Neural cell (in vitro differentiated cells): Measurements from ENCODE around the gene ECHDC3. TPM values are rescaled to one million over a fixed set of nuclear protein-coding genes. Genes with fewer than 3 reads are reported as not detected.
"Not testable (repeated sequence)": the region's sequence is repeated elsewhere in the genome, so short reads cannot be mapped to it uniquely, and the experiment has no call there.

Experiments used
- H2AFZ ChIP-seq: fragments of 200-600, 300-800 bp; sonication (generic), shearing (Covaris generic); 2 replicates; pipeline ENCODE4 v1.6.0; 2014; ENCODE audit warnings: low read depth, mild to moderate bottlenecking, antibody characterized with exemption, low read length, moderate library complexity
- H3F3A ChIP-seq: fragments of 200-600 bp; shearing (Covaris generic); 2 replicates; pipeline ENCODE4 v1.6.1; 2016; ENCODE audit warnings: mild to moderate bottlenecking, moderate library complexity, mixed read lengths, antibody characterized with exemption, low read length; ENCODE audit not compliant: insufficient read depth, poor library complexity, severe bottlenecking
- H3K27ac ChIP-seq: fragments of 200-600, 300-800 bp; sonication (generic), shearing (Covaris generic); 2 replicates; pipeline ENCODE4 v1.5.1; 2014; ENCODE audit warnings: mild to moderate bottlenecking, low read length, moderate library complexity
- H3K27me3 ChIP-seq: fragments of 300-800, 200-600 bp; sonication (generic), shearing (Covaris generic); 2 replicates; pipeline ENCODE4 v1.6.0; 2014; ENCODE audit warnings: mild to moderate bottlenecking, low read depth, low read length, moderate library complexity; ENCODE audit not compliant: insufficient read depth
- H3K36me3 ChIP-seq: fragments of 300-800, 200-600 bp; sonication (generic), shearing (Covaris generic); 2 replicates; pipeline ENCODE4 v1.5.1; 2014; ENCODE audit warnings: mild to moderate bottlenecking, antibody characterized with exemption, low read length, moderate library complexity; ENCODE audit not compliant: insufficient read depth
- H3K4me2 ChIP-seq: fragments of 300-800, 200-600 bp; sonication (generic), shearing (Covaris generic); 2 replicates; pipeline ENCODE4 v1.6.0; 2014; ENCODE audit warnings: mild to moderate bottlenecking, low read length
- H3K4me3 ChIP-seq: fragments of 300-800, 200-600 bp; sonication (generic), shearing (Covaris generic); 2 replicates; pipeline ENCODE4 v1.5.1; 2014; ENCODE audit warnings: mild to moderate bottlenecking, low read length, moderate library complexity
- H3K79me2 ChIP-seq: fragments of 200-600 bp; shearing (Covaris generic); replicated peaks from 2 replicates; pipeline ENCODE4 v1.6.0; 2014; ENCODE audit warnings: mild to moderate bottlenecking, low read length, moderate library complexity; ENCODE audit not compliant: insufficient read depth
- H3K9ac ChIP-seq: fragments of 300-800, 200-600 bp; sonication (generic), shearing (Covaris generic); 2 replicates; pipeline ENCODE4 v1.6.1; 2016; ENCODE audit warnings: mild to moderate bottlenecking, low read length, mixed read lengths
- H3K9me2 ChIP-seq: fragments of 200-600 bp; shearing (Covaris generic); 2 replicates; pipeline ENCODE4 v1.6.1; 2016; ENCODE audit warnings: mild to moderate bottlenecking, low read length, mixed read lengths; ENCODE audit not compliant: insufficient read depth
- H3K9me3 ChIP-seq: fragments of 200-600, 300-800 bp; sonication (generic), shearing (Covaris generic); 2 replicates; pipeline ENCODE4 v1.6.1; 2016; ENCODE audit warnings: mild to moderate bottlenecking, mixed run types, low read length, moderate library complexity, mixed read lengths
- H4K20me1 ChIP-seq: fragments of 200-600 bp; shearing (Covaris generic); 2 replicates; pipeline ENCODE4 v1.6.1; 2016; ENCODE audit warnings: mild to moderate bottlenecking, mixed run types; ENCODE audit not compliant: insufficient read depth
- CTCF ChIP-seq: fragments of 450-650 bp; IDR thresholded peaks from 2 replicates; pipeline ENCODE4 v1.5.1; 2014; ENCODE audit warnings: antibody characterized with exemption, mild to moderate bottlenecking, moderate library complexity; ENCODE audit not compliant: poor library complexity, severe bottlenecking
- EP300 ChIP-seq: fragments of 450-650 bp; conservative IDR thresholded peaks from 2 replicates; pipeline ENCODE4 v1.6.1; 2014; ENCODE audit warnings: antibody characterized with exemption, mild to moderate bottlenecking, moderate library complexity; ENCODE audit not compliant: poor library complexity, severe bottlenecking
- EZH2 ChIP-seq: fragments of 200-600, 300-800 bp; shearing (Covaris generic), sonication (generic); IDR thresholded peaks from 2 replicates; pipeline ENCODE4 v1.6.1; 2014; ENCODE audit warnings: antibody characterized with exemption, low read length, borderline replicate concordance, mild to moderate bottlenecking; ENCODE audit not compliant: insufficient read depth, poor library complexity, severe bottlenecking
- MXI1 ChIP-seq: fragments of 450-650 bp; conservative IDR thresholded peaks from 2 replicates; pipeline ENCODE4 v1.6.1; 2014; ENCODE audit warnings: antibody characterized with exemption, mild to moderate bottlenecking; ENCODE audit not compliant: poor library complexity, severe bottlenecking
- POLR2AphosphoS5 ChIP-seq: IDR thresholded peaks from 2 replicates; pipeline ENCODE4 v1.6.1; 2012
- RAD21 ChIP-seq: fragments of 450-650 bp; conservative IDR thresholded peaks from 2 replicates; pipeline ENCODE4 v1.6.1; 2014; ENCODE audit warnings: antibody characterized with exemption, mild to moderate bottlenecking, moderate library complexity
- REST ChIP-seq: IDR thresholded peaks from 2 replicates; pipeline ENCODE4 v1.6.1; 2012; ENCODE audit warnings: borderline replicate concordance
- SMC3 ChIP-seq: fragments of 450-650 bp; conservative IDR thresholded peaks from 2 replicates; pipeline ENCODE4 v1.6.1; 2014; ENCODE audit warnings: antibody characterized with exemption, mild to moderate bottlenecking, moderate library complexity; ENCODE audit not compliant: poor library complexity
- TAF1 ChIP-seq: IDR thresholded peaks from 2 replicates; pipeline ENCODE4 v1.6.1; 2012; ENCODE audit warnings: low read depth
- polyA plus RNA-seq: library from polyadenylated mRNA; depleted of rRNA; stranded (reverse); fragments of >200 nt; gene quantifications from 2 replicates; pipeline ENCODE4 v1.2.3, GENCODE V29; 2014

ECHDC3 gene
- polyA plus RNA-seq, 1 donor from 2014 or later: not detected

DNA sequence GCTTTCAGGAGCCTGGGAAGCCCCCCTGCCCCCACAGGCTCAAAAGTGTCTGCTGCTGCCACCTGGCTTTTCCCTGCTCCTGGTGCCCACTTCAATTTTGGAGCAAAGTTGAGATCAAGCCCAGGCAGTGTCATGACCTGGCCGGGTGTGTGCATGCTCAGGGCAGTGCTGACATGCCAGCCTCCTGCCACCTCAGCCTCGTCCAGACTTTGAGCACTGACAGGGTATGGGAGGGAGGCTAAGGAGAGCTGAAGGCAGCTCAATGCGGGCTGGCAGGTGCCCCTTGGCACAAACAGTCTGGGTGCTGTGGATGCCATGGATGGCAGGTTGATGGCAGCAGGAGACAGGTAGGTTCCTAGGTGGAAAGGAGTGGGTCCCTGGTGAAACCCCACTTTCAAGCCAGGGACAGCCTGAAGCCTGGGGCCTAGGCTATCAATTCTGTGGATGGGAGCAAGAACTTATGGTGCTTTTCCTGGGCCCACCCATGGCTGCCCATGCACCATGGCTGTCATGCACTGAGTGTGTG lies 12.3 kb upstream of the ECHDC3 start:
- Histone ChIP-seq H3K36me3 (no peaks in the 10 kb centered on the region), H3K4me3 (no peak overlapping the region), H3K9me2 (no peaks in the 10 kb centered on the region), H3F3A (no peaks in the 10 kb centered on the region), H3K27ac (no peak overlapping the region), H4K20me1 (no peaks in the 10 kb centered on the region), H3K9me3 (no peaks in the 10 kb centered on the region), H3K79me2 (no peaks in the 10 kb centered on the region), H2AFZ (no peak overlapping the region), H3K27me3 (no peaks in the 10 kb centered on the region), H3K4me2 (no peak overlapping the region), H3K9ac (no peak overlapping the region)
- TF ChIP-seq RAD21 (no peak), TAF1 (no peak), EZH2 (no peak), SMC3 (no peak), MXI1 (no peak), REST (no peak), EP300 (no peak), POLR2AphosphoS5 (no peak), CTCF (no peak)

DNA sequence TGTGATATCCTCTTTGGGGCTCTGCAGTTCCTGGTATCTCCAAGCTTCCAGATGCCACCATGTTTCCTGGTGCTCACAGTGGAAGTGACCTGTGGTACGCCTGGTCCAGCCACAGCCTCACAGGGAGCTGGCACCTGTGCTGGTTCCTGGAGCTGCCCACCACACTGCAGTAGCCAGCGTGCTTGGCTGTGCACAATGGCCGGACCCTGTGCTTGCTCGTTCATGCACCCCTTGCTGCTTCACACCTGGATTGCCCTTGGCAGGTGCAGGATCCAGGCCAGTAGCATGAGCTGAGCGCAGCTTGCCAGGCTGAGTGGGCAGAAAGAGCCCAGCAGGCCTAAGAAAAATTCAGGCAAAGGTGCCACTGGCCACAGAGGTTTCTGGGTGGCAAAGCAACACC lies 11.4 kb upstream of the ECHDC3 start:
- no peak overlapping the region for H3K9ac ChIP-seq
- H3F3A ChIP-seq: no peaks in the 10 kb centered on the region
- H3K9me2 ChIP-seq: no peaks in the 10 kb centered on the region
- no peak overlapping the region for H2AFZ ChIP-seq
- no peak overlapping the region for H3K4me3 ChIP-seq
- no peaks in the 10 kb centered on the region for H3K9me3 ChIP-seq
- H3K27me3 ChIP-seq: no peaks in the 10 kb centered on the region
- H4K20me1 ChIP-seq: no peaks in the 10 kb centered on the region
- H3K36me3 ChIP-seq: no peaks in the 10 kb centered on the region
- H3K4me2 ChIP-seq: no peak overlapping the region
- no peak overlapping the region for H3K27ac ChIP-seq
- TF ChIP-seq MXI1: no peak
- no peak for TF ChIP-seq REST
- TF ChIP-seq RAD21: no peak
- no peak for TF ChIP-seq EZH2
- no peak for TF ChIP-seq TAF1
- TF ChIP-seq POLR2AphosphoS5: no peak
- TF ChIP-seq EP300: no peak
- no peak for TF ChIP-seq CTCF
- TF ChIP-seq SMC3: no peak
- H3K79me2 ChIP-seq: no peaks in the 10 kb centered on the region

- H3K27me3 ChIP-seq, H3K36me3 ChIP-seq, H3K4me2 ChIP-seq, H3K9me3 ChIP-seq, H3K9ac ChIP-seq, H3K27ac ChIP-seq, H3K79me2 ChIP-seq, H3K4me3 ChIP-seq, H4K20me1 ChIP-seq, H3F3A ChIP-seq, H2AFZ ChIP-seq, H3K9me2 ChIP-seq: not testable (repeated sequence)
These were observed 5.4 kb upstream of the ECHDC3 start for GRCh38 chr10:11736767-11737166.
